HG03196 (cell line): Measurements from ENCODE around the gene GH1.

ENCODE experiments used
- ATAC-seq: cut with Tn5 transposase; IDR thresholded peaks from one replicate; pipeline ENCODE4 v1.9.1; 2021; ENCODE audit not compliant: unreplicated experiment

Gene GH1

DNA sequence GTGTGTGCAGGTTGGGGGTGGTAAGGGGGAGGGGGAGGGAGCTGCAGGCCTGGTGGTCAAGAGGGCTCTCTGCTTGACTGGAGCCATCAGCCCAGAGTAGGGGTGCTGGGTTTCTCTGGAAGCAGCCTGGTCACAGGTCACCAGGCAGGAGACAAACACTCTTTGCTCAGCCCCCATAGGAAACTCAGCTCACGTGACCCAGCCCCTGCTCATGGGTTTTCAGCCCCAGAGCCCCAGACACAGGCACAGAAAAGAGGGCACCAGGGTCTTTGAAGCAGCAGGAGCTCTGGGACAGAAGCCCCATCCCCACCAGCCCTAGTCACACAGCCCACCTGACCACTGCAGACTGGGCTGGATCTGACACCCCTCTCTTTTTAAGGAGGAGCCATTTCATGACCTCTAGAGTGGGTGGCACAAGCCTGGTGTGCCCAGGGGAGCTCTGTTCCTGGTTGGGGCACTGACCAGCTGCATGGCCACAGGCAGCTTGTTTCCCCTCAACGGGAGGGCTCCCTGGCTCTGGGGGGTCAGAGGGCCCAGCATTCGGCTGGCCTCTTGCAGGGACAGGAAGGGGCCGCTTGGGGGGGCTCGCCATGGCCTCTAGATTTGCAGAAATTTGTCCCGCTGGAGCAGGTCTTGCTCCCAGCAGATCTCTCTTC lies 27.3 kb upstream of the GH1 start:
- ATAC-seq = peak; percentile 30

DNA sequence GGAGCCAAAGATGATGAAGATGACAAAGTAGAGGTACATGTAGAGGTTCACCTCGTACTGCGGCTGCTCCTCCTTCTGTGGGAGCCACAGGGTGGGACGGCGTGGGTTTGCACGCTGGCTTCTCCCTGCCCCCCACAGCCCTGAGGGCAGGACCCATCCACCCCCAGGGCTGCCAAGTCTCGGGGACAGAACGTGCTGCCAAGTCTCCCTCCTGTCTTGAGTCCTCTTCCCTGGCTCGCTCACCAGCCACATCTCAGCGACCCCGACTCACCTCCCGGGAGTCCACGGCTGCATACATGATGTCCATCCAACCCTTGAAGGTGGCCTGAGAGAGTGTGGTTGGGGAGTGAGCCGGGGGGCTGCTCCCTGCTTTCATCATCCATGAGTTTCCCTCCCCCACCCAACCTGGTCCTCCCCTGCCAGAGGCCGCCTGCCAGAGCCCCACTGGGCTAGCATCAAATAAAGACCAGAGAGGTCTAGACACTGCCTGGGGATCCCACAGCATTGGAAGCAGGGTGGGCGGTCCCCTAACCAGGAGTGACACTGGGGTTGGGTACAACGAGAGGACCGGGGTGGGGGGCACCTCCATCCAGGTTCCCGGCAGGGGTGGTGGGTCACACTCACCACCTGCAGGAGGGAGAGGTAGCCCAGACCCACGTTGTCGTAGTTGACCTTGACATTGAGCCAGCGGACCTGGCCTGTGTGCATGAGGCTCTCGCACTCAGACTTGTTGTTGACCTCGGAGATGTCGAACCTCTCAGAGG lies 26.3 kb upstream of the GH1 start:
- no peak for ATAC-seq

DNA sequence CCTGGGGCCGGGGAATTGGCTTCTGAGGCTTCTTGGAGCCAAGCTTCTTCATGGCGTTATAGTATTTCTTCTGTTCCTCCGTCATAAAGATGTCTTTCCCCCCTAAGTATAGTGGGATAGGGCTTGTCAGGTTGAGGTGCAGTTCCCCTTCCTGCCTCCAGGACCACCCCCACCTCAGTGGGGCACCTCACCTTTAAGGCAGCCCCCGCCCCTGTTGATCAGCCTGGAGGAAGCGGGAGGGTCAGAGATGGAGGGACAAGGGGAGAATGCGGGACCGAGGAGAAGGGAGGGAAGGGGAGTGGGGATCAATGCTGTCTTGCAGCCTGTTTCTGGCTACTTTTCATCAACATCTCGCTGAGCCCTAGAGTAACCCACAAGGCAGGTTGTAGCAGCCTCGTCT lies 25.1 kb upstream of the GH1 start:
- ATAC-seq = no peak

DNA sequence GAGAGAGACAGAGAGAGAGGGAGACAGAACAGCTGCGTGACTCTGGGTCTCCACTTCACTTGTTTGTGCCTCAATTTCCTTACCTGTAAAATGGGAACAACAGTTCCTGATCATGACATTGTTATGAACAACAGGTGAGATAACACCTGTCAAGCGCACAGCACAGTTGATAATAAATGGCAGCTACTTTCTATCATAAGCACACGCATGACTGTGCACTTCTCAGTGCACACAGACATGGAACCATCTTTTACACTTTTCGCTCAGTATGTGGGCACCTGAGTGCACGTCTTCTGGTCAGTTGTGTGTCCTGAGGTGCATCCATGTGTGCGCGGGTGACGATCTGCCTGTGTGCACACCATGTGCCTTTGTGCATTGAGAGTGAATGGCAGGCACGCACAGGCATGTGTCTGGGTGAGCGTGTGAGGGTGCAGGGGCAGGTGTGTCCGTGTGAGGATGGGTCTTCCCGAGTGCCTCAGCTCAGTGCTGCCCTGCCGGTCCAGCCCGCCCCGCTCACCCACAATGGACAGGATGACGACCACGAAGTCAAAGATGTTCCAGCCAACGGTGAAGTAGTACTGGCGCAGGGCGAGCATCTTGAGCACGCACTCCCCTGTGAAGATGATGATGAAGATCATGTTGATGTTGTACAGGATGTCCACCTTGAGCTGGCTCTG lies 23.8 kb upstream of the GH1 start:
- ATAC-seq = no peak

DNA sequence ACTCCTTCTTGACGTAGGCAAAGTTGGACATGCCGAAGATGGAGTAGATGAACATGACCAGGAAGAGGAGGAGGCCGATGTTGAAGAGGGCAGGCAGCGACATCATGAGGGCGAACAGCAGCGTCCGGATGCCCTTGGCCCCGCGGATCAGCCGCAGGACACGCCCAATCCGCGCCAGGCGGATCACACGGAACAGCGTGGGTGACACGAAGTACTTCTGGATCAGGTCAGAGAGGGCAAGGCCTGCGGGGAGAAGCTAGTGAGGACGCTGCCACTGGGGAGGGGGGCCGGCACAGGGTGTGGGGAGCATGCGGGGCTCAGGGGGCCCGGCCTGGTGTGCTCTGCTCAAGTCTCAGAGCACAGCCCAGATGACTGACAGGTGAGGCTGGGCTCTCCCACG lies 23.1 kb upstream of the GH1 start:
- no peak for ATAC-seq

DNA sequence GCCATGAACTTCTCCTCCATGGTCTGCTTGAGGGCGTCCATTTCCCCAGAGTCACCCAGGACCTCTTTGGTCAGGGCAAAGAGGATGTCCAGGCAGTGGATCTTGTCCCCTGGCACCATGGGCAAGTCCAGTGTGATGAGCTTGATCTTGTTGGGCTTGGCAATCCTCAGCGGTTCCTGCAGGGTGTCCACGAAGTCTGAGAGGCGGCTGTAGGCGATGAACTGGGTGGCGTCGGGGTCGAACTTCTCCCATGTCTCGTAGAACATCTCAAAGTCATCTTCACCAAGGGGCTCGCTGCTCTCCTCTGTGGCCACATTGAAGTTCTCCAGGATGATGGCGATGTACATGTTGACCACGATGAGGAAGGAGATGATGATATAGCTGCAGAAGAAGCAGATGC lies 22.5 kb upstream of the GH1 start:
- ATAC-seq = no peak

DNA sequence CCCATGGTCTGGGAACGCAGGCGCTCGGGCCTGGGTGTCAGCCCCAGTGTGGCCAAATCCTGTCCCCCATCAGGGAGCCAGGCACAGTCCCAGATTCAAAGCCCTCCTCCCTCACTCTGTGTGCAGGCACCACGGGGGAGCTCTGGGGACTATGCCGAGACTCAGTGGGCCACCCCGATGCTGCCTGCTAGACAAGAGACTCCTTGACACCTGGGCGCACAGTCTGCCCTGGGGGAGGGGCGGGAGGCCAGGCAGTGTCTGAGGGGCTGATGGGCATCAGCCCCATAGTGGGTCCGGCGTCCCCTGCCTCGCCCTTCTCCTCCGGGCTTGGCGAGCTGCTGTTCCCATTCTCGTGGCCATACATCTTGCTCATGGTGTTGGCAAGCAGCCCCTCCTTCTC lies 21.9 kb upstream of the GH1 start:
- no peak for ATAC-seq

DNA sequence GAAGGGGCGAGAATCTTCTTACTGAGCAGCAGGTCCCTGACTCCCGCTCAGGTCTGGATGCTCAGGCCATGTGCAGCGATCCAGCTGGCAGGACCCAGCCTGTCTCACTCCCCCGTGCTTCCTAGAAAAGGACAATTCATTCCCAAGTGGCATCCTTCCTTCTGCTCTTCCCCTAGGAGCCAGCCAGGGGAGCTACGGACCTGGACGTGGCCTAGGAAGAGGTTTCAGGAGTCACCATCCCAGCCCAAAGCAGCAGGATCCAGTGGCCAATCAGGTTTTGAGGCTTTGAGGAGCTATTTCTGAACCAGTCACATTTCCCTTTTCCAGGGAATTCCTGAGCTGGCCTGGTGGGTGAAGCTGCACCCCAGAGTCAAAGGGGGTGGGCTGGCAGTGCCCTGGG lies 21.2 kb upstream of the GH1 start:
- ATAC-seq = no peak

DNA sequence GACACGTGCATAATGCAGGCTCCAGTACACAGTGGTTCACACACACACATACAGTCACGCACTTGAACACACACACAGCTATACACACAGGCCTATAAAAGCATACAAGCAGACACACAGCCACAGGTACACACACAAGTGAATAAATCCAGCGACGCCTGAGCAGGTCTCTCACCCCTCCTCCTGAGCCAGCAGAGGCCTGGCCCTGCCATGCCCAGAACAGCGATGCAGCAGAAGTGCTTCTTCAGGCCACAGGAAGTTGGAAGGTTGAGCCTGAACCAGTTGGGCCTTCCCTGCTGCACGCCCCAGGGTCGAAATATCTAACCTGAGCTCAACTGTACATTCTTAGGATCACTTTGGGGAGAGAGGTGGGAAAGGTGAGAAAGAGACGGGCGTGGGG lies 20.8 kb upstream of the GH1 start:
- ATAC-seq = no peak

DNA sequence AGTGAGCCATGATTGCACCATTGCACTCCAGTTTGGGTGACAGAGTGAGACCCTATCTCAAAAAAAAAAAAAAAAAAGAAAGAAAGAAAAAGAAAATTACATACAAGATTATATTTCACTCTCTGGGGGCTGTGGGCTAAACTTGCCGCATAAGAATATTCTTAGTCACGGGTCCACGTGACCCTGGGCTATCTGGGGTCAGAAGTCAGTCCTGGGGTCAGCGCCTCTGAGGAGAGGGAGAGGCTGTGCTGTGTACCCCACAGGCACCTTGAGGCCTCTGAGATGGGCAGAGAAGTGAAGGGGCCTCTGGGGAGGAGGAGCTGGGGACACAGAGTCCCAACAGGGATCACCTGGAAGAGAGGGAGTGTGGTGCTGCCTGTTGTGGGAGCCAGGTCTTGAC lies 19.3 kb upstream of the GH1 start:
- ATAC-seq = no peak

DNA sequence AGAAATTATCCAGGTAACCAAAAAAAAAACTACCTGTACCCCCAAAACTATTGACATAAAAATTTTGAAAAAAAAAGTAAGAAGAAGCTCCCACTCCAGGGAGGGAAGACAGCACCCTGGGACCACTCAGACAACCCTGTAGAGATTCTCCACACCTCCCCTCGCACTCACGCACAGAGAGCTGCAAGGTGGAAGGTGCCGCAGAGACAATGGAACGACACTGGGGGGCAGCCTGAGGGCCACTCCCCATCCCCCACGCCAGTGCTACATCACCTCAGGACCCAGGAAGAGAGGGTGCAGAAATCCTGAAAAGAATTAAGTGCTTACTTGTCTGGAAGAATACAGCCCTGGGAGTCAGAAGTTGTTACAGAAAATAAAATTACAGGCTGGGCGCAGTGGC lies 18.7 kb upstream of the GH1 start:
- ATAC-seq = no peak

DNA sequence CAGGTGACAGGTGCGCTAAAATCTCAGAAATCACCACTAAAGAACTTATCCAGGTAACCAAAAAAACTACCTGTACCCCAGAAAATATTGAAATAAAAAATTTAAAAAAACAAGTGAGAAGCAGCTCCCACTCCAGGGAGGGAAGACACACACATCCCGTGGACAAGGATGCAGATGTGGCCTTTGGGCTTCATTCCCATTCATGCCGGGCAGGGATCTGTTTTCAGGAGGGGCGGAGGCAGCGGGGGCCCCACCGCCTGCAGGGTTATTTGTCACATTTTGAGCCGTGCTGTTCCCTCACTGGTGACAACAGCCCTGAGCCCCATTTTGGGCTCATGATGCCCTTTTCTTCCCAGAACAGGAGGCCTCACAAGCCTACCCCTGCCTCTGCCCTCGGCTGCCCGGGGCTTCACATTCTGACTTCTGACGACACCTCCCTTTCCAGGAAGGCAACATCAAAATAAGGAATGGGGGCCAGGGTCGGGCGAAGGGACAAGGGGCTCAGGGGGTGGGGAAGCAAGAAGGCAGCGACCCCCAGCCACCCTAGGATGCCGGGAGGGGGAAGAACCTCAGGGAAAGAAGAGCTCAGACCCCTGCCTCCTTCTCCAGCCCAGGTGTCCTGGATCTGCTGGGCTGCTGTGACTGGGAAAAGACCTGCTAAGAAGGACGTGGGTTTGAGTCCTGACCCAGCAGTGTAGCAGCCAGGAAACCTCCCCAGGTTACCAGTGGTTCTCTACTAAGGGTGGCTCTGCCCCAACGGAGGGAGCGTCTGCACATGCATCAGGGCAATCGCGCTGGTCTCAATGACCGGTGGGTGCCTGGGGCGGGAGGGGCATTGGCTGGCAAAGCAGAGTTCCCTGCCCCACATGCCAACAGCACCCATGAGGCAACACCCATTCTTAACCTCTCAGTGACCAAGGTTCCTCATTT lies 15.8 kb upstream of the GH1 start:
- ATAC-seq = no peak

DNA sequence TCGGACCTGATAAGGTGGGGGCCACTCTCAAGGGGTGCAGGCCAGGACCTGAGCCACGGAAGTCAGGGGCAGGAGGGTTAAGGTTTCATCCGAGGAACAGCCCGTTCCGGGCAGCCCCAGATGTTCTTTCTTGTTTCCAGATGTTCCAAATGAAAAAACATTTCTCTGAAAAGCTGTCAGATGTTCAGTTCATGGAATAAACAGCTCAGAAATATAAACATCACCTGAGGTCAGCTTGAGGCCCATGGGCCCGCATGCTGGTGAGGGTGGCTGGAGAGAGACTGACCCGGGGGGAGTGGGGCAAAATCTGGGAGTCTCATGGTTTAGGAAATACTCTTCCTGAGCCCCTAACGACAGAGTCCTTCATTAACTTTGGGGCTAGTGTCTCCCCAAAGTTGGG lies 15.0 kb upstream of the GH1 start:
- ATAC-seq = no peak

DNA sequence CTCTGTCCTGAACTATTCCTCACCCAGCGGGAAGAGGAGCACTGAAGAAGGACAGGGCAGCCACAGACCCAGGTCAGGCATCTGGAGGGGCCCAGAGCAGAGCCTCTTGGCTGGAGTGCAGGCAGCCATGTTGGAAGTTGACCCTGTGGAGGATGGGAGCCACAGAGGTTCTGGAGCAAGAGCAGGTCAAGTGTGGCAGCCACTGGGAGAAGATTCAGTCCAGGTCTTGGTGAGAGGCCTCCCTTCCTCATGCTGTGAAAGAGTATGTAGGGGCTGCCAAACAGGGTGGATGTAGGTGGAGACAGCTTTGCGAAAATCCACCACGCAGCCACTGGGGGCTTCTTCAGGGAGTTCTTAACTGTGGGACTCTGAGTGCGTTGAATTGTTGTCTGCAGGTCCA lies 14.1 kb upstream of the GH1 start:
- ATAC-seq = peak; percentile 10

DNA sequence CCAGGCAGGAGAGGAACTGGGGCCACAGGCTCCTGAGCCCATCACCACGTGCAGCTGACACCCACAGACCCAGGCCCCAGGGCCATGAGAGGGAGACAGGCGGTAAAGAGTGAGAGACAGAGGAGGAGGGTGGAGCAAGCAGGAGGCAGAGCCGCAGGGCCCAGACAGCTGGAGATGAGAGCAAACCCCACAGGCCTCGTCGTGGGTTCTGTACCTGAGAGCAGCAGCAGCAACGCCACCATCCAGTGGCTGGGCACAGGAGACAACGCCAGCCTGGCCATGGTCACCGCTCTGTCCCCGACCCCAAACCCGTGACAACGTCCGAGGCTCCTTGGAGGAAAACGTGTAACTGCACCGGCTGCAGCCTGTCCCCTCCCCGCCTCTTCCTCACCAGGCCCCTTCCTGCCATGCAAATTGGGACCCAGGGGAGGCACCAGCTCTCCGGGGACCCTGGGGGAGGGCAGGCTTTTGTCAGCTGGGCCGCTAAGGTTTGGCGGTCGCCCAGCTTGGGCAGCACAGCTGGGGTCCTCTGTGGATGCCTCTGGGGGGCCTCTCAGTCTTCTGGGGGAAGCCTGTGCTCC lies 13.4 kb upstream of the GH1 start, which contains the start of gene CD79B:
Gene CD79B (minus strand): TSS at position 351 of the 581 bp plus-strand sequence. CDS start 70 bp downstream, at position 281.
- peak; percentile 69 for ATAC-seq

DNA sequence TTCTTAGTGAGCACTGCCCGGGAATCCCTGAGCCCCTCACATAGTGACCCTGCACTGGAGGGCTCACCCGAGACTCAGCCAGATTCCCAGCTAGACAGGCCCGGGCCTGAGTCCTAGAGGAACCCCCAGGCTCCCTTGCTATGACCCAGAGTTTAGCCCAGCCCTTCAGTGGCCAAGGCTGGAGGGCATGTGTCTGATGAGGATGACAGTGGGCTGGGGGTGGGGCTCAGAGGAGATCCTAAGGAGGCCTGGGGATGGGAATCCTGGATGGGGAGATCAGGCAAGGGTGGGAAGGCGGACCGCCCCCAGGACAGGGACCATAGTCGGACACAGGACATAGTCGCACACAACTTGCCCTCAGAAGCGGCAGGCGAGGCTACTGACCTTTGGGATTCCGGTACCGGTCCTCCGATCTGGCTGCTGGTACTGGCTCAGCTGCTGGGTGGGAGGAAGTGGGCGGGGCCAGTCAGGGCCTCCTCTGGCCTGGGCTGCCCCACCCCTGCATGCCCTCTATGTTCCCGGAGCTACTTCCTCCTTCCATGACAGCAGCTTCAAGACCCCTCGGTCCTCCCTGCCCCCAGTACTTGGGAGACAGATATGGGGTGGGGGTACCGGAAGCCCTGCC lies 12.4 kb upstream of the GH1 start:
- ATAC-seq = peak; percentile 31

DNA sequence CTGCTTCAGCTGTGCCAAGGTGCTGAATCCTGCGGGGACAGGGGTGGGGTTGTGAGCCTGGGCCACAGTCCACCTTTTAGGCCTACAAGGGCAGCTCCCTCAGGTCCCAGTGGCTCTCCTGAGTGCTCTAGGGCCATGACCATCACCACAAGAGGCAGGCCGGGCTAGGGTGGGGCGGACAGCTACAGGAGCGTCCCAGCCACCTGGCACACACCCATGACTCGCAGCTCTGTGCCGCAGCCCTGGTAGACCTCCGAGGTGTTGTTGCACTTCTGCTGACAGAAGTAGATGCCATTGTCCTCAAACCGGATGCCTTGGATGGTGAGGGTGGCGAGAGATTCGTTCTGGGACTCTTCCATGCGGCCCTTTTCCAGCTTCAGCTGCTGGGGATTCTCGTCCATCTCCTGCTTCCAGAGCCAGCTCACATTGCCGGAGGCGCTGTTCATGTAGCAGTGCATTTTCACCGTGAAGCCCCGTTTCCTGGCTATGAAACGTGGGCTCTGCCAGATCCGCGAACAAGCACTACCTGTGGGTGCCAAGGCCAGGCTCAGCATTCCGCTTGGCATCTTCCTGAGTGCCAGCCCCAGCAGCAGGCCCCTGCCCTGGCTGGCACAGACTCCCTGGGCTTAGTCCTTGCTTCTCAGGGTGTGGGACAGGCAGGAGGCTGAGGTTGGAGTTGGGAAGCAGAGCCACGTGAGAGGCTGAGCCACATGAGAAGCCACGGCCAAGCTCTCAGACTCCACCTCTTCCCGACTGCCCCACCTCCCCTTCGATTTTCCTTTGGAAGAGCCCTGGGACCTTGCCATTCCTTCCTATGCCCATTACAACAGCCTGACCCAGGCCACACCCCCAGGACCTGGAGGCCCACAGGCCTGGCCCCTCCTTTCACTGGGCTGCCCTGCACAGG lies 11.5 kb upstream of the GH1 start:
- no peak for ATAC-seq

DNA sequence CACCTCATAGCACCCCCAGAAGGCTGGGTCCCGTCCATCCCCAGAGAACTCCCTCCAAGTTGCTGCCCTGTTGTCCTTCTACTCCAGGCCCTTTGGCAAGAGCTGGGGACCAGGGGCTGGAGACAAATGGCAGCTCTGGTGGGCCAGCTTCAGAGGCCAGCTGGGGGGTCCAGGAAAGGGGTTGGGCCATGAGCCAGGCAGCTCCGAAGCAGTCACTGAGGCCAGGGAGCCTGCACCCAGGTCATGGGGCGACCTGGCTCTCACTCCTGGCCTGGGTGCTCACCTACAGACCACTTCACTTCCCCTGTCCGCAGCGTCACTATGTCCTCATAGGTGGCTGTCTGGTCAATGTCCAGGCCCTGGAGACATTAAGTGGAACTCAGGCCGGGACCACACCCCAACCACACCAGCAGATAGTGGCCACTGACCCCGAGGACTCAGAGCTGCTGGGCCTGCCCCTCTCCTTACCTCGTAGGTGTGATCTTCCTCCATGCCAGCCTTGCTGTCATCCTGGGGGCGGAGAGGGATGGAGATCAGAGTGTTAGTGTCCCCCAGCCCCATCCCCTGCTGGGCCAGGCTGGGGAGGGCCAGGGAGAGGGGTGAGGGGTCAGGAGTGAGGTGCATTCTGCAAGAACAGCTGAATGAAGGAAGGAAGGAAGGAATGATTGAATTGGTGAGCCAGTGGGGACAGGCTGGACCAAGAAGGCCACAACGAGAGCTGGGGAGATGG lies 10.5 kb upstream of the GH1 start:
- ATAC-seq = no peak
